ENCODE results near the gene SCMH1. TPM values are rescaled to one million over a fixed set of nuclear protein-coding genes. Genes with fewer than 3 reads are reported as not detected.

SCMH1 gene
- total RNA-seq, 2 donors from 2014 or later: 16.4 to 18.3 TPM

- TF ChIP-seq CTCF (conservative IDR thresholded peaks at IDR 0.05): no peak
- Mint-ChIP-seq H3K4me1 (no peaks in the 10 kb centered on the region), H3K9me3 (no peaks in the 10 kb centered on the region), H3K4me3 (no peak overlapping the region), H3K36me3 (ENCODE audit: low read depth) (peaks cover 28% of the 10 kb centered on the region), H3K27me3 (ENCODE audit: insufficient read depth) (peaks cover 2% of the 10 kb centered on the region), H3K27ac (no peak overlapping the region)
- H3K4me3 ChIP-seq (ENCODE audit: low read length): no peak overlapping the region
- H3K27me3 ChIP-seq (ENCODE audit: control insufficient read depth, insufficient read depth, low read length, poor library complexity, severe bottlenecking): no peaks in the 10 kb centered on the region
- peaks cover 15% of the 10 kb centered on the region for H3K36me3 ChIP-seq (ENCODE audit: control insufficient read depth, insufficient read depth, low read length)
- no peaks in the 10 kb centered on the region for H3K4me1 ChIP-seq (ENCODE audit: control insufficient read depth, insufficient read depth, low read length)
- no peak overlapping the region for H3K9ac ChIP-seq (ENCODE audit: extremely low read depth, low read length, poor library complexity, severe bottlenecking)
- WGBS, 2 experiments (ENCODE audit: insufficient coverage in 1 of 2, insufficient read length in 1 of 2): 85 to 95% methylated on average over 7 to 10 of the region's 10 CpGs
- H3K9me3 ChIP-seq (ENCODE audit: control insufficient read depth, low read length): no peaks in the 10 kb centered on the region
- no peak for DNase-seq
- no peak overlapping the region for H3K27ac ChIP-seq (ENCODE audit: low read depth, low read length)
Measured at GRCh38 chr1:41028034-41028642, 214.0 kb downstream of the SCMH1 start.

GRCh38 chr1:41025979-41026819 lies 215.9 kb downstream of the SCMH1 start:
- Mint-ChIP-seq H3K9me3 (no peaks in the 10 kb centered on the region), H3K27me3 (ENCODE audit: insufficient read depth) (peaks cover 2% of the 10 kb centered on the region), H3K36me3 (ENCODE audit: low read depth) (peaks cover 19% of the 10 kb centered on the region), H3K4me1 (no peaks in the 10 kb centered on the region), H3K27ac (no peak overlapping the region), H3K4me3 (no peak overlapping the region)
- no peaks in the 10 kb centered on the region for H3K27me3 ChIP-seq (ENCODE audit: control insufficient read depth, insufficient read depth, low read length, poor library complexity, severe bottlenecking)
- H3K4me1 ChIP-seq (ENCODE audit: control insufficient read depth, insufficient read depth, low read length): no peaks in the 10 kb centered on the region
- peaks cover 6% of the 10 kb centered on the region for H3K36me3 ChIP-seq (ENCODE audit: control insufficient read depth, insufficient read depth, low read length)
- WGBS, 2 experiments (ENCODE audit: insufficient coverage in 1 of 2, insufficient read length in 1 of 2): 94% methylated on average over 4 of the region's 4 CpGs
- no peak overlapping the region for H3K27ac ChIP-seq (ENCODE audit: low read depth, low read length)
- no peaks in the 10 kb centered on the region for H3K9me3 ChIP-seq (ENCODE audit: control insufficient read depth, low read length)
- TF ChIP-seq CTCF (conservative IDR thresholded peaks at IDR 0.05): no peak
- no peak for DNase-seq
- H3K9ac ChIP-seq (ENCODE audit: extremely low read depth, low read length, poor library complexity, severe bottlenecking): no peak overlapping the region
- H3K4me3 ChIP-seq (ENCODE audit: low read length): no peak overlapping the region

- H3K27ac ChIP-seq (ENCODE audit: low read depth, low read length): no peak overlapping the region
- no peak overlapping the region for H3K4me3 ChIP-seq (ENCODE audit: low read length)
- TF ChIP-seq CTCF (conservative IDR thresholded peaks at IDR 0.05): peak; percentile 48
- Mint-ChIP-seq H3K4me1 (no peaks in the 10 kb centered on the region), H3K27me3 (ENCODE audit: insufficient read depth) (peaks cover 2% of the 10 kb centered on the region), H3K9me3 (no peaks in the 10 kb centered on the region), H3K27ac (no peak overlapping the region), H3K36me3 (ENCODE audit: low read depth) (peaks cover 16% of the 10 kb centered on the region), H3K4me3 (no peak overlapping the region)
- no peak overlapping the region for H3K9ac ChIP-seq (ENCODE audit: extremely low read depth, low read length, poor library complexity, severe bottlenecking)
- 60 to 80% methylated on average over 1 to 2 of the region's 2 CpGs for WGBS, 2 experiments (ENCODE audit: insufficient coverage in 1 of 2, insufficient read length in 1 of 2)
- H3K9me3 ChIP-seq (ENCODE audit: control insufficient read depth, low read length): no peaks in the 10 kb centered on the region
- DNase-seq: peak; percentile 63
- H3K36me3 ChIP-seq (ENCODE audit: control insufficient read depth, insufficient read depth, low read length): peaks cover 6% of the 10 kb centered on the region
- H3K27me3 ChIP-seq (ENCODE audit: control insufficient read depth, insufficient read depth, low read length, poor library complexity, severe bottlenecking): no peaks in the 10 kb centered on the region
- no peaks in the 10 kb centered on the region for H3K4me1 ChIP-seq (ENCODE audit: control insufficient read depth, insufficient read depth, low read length)
Measured at GRCh38 chr1:41024953-41025352, 217.2 kb downstream of the SCMH1 start.
